CD4-positive, alpha-beta T cell treated with Interleukin-2 at 100 ng/mL for 4 hours (primary cell): ENCODE data around the gene RELT.

ENCODE experiments used
- DNase-seq: peaks from one replicate; pipeline ENCODE4 v3.0.0-alpha.2; 2020; ENCODE audit warnings: low spot score

The RELT gene

DNA sequence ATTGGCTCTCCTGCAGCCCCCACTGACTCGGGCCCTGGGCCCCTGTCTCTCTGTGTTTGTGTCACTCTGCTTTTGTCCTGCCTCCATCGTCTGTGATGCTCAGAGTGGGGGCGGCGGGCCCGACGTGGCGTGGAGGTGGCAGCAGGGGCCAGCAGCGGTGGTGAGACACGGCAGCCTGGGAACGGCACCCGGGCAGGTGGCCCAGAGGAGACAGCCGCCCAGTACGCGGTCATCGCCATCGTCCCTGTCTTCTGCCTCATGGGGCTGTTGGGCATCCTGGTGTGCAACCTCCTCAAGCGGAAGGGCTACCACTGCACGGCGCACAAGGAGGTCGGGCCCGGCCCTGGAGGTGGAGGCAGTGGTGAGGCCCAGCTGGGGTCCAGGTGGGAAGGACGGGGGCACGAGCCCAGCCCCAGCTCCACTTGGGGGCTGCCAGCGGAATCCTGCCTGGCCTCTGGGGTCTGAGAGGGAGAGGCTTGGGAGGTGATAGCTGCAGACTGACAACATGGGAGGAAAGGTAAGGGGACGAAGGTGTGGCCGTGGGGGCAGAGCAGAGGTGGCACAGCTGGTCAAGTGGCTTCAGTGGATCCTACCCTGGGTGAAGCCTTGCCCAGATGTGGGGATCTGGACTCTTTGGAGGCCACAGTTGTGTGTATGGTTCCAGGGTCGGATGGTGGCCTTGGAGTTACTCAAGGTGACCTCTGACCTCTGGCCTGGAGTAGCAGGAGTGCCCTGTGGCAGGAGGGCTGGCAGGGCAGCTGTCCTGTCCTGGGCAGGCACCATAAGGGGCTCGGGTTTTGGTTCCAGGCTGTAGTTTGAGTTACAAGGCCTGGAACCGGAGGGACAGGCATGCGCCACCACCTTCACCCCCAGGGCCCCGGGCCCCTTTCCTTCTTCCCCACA, 16.2 kb downstream of the RELT start:
- no peak for DNase-seq

DNA sequence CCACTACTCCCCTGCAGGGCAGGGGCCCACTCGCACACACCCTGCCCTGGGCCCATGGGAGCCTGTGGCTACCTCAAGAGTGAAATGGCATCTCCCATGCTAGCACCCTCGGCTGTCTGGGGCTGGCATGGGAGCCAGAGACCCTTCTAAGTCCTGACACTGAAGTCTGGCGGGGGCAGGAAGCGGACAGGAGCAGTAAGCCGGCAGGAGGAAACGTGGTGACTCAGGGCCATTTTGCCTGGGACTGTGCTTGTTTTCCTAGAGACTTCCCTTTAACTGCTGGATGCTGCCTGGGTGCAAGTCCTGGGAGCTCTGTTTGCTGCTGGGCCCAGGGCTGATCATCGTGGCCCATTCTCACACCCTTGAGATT, 16.8 kb downstream of the RELT start:
- DNase-seq: no peak

DNA sequence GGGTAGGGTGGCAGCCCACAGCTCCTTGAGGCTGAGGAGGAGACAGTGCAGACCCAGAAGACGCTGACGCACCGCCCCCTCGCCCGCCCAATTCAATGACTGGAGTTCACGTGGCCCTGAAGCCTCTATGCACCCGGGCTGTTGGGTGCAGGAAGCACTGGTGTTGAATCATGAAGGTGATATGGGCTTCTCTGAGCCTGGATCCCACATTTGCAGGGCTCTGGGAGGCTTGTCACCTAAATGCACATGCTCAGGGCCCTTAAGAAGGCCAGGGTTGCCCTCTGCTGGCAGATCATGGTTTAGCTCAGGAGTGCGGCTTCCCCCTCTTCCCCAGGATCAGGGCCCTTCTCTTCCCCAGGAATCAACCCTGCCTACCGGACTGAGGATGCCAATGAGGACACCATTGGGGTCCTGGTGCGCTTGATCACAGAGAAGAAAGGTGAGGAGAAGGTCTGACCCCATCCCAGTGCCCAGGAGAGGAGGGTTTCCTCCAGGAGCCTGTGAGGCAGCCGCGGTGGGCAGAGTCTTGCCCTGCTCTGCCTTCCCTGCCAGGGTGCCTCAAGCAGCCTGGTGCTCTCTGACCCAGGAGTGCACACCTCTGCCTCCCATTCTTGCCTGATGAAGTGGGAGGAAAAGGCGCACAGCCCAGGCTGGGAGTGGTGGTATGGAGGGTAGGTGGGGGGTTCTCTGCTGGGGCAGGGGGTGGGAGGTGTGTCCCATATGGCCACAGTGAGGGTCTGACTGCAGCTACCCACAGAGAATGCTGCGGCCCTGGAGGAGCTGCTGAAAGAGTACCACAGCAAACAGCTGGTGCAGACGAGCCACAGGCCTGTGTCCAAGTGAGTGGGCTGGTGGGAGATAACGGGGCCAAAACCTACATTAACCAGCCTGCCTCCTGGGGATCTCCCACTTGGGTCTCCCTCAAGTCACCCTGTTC, 17.5 kb downstream of the RELT start:
- DNase-seq: peak; percentile 65

DNA sequence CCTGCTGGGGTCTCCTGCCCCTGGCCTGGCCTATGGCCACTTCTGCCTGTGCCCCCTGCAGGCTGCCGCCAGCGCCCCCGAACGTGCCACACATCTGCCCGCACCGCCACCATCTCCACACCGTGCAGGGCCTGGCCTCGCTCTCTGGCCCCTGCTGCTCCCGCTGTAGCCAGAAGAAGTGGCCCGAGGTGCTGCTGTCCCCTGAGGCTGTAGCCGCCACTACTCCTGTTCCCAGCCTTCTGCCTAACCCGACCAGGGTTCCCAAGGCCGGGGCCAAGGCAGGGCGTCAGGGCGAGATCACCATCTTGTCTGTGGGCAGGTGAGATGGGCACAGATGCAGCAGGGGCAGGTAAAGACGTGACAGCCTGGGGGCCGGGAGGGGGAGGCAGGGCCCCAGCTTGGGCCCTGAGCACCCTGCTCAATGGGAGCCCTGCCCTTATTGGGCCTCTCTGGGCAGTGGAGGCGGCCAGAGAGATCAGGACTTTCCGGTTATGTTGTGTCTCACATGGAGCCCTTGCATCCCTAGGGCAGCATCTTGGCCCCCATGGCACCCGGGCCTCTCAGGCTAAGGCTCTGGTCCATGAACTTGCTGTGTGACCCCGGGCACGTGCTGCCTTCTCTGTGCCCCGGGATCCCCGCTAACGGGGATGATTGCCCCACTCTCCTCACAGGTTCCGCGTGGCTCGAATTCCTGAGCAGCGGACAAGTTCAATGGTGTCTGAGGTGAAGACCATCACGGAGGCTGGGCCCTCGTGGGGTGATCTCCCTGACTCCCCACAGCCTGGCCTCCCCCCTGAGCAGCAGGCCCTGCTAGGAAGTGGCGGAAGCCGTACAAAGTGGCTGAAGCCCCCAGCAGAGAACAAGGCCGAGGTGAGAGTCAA, 18.5 kb downstream of the RELT start:
- no peak for DNase-seq

DNA sequence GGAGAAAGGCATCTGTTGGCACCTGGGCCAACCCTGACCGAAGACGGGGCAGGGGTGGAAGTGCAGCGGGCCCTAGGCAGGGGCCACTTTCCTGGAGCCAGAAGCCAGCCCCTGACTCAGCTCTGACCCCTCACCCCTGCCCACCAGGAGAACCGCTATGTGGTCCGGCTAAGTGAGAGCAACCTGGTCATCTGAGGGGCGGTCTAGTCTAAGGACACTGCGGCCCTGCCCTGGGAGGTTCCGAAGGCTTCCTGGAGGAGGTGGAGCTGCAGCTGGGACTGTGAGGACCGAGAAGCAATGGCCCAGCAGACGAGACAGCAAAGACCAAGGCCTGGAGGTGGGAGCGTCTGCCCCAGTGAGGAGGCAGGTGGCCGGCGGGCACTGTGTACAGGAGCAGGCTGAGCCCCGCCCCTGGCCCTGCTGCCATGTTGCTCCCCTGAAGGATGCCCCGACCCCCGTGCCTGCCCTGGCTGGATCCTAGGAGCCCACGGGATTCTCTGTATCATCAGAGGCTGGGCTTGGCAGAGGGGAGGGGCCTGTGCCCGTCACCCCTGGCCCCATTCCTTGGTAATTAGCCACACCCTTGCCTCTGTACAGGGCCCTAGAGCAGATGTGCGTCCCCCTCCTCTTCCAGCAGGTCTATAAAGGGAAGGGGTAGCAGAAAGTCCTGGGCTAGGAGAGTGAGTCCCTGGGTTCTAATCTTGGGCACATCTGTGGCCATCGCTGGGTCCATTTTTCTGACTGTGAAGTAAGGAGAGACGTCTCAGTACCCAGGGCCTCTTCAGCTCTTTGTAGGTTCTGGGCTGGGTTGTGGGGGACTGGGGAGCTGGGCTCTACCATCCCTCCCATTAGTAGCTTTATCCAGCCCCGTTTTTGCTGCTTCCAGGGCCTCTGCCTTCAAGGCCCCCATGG, 19.4 kb downstream of the RELT start:
- no peak for DNase-seq

DNA sequence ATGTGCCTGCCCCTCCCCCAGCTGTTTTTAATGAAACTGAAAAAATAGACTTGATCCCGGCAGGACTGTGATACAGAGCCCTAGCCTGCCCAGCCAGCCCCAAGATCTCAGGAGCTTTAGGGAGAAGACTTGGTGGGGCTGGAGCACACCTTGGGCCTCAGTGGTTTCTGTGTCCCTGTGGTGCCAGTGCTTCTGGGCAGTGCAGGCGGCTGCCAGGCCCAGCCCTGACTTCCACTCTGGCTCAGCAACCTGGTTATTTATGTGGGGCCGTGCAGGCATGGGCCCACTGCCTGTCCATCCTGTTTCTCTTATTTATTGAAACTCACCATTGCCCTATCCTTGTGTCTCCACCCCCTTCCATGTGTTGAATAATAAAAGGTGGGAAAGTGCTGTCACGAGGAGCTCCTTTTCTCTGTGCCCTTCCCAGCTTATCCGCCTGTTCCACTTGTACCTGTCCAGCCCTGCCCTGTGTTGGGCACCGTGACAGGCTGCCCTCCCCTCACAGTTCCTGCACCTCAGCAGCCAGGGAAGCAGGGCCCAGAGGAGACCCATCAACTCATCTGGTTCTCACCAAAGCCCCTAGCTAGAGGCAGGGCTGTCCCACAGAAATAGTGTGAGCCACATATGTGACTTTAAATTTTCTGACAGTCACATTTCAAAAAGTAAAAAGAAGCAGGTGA, 20.2 kb downstream of the RELT start:
- no peak for DNase-seq

DNA sequence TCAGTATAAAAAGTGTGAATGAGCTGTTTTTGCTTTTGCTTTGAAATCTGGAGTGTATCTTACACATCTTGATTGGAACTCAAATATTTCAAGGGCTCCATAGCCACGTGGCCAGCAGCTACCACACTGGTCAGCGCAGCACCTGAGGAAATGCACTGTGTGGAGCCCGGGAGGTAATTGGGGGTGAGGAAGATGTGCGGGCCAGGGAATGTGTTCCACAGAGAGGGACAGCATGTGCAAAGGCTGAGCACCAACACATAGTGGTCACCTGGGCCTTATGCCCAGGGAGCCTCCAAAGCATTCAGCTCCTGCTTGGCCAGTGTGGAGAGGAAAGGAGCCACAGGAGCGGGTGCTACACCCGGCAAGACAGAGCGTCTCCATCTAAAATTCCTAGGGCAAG, 20.8 kb downstream of the RELT start:
- DNase-seq: no peak

DNA sequence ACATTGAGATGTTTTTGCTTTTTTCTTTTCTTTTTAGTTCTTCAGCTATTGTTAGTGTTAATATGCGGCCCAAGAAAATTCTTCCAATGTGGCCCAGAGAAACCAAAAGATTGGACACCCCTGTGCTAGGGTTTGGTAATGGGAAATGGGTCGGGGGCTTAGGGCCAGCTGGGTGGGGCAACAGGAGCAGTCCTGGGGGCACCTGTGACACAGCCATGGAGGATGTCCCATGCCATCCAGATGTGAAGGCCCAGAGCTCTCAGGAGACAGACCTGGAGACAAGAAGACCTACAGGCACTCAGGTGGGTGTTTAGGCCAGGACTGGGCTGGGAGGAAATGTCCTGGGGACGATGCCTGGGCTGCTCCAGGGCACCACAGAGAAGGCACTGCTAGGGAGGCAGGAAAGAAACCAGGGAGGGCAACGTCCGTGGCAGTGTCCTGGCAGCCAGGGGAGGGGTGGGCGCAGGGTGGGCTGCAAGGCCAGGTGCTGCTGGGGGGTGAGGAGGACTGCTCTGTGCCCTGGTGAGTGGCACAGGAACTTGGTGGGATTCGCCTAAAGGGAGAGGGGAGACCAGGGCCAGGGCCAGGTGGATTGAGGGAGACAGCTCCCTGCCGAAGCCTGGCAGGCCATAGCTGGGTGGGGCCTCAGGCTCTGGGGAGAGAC, 21.4 kb downstream of the RELT start:
- DNase-seq: no peak

DNA sequence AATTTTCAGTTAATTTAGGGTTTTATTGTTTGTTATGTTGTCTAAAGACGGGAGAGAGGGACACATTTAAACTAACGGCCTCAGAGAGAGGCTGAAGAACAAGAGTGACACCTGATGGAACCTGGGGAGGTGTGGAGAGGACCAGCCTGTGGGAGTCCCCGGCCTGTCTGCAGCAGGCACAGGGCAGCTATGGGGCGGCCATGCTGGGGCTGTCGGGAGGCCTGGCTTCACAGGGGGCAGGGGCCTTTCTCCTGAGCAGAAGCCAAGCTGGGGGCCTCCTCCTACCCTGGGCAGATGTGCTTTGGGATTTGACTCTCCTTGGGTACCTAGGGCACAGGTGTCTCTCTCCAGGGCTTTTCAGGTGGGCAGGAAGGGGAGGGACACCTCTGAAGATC, 21.9 kb downstream of the RELT start:
- DNase-seq: no peak

DNA sequence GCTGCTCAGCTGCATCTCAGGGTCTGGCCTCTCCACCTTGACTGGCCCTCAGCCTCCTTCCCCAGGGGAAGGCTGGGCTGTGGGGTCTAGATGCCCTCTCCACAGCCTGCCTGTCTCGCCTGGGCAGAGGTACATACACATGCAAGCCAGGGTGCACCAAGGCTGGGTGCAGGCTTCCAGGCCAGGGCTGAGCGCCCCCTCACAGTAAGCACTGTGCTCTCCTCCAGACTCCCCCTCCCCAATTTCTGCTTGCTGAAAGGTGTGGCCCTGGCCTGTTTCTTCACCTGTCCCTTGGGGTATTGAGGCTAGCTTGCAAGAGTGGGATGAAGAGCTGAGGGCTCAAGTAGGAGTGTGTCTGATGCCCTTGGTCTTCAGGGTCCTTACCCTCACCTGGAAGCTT, 22.5 kb downstream of the RELT start:
- DNase-seq: no peak

DNA sequence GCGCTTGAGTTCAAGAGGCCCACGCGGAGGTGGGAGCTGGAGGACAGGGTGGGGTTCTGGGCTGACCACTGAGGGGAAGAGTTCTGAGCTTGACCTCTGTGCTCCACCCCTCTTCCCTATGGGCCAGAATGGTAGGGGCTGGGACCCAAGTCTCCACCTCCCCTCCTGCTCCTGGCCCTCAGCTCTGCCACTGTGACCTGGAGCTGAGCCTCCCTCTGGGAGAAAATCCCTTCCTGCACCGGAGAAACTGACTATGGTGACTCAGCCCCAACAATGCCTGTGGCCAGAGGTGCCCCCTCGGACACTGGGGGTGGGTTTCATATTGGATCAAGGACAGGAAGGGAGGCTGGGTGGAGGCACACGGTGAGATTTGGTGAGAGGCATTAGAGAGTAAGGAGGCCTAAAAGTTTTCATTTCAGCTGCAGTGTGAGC, 23.0 kb downstream of the RELT start:
- DNase-seq: no peak

DNA sequence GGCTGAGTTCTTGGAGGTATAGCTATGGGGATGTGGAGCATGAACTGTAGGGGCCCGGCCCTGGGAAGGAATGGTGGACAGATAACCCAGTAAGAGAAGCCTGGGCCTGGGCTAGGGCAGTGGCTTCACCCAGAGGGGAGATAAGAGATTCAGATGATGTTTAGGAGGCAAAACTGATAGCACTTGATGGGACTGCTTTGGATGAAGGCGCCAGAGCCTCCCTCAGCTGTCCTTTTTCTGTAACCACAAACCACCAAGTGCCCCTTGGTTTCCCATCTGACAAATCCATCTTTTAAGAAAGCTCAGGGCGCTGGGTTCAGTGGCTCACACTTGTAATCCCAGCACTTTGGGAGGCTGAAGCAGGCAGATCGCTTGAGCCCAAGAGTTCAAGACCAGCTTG, 23.4 kb downstream of the RELT start:
- no peak for DNase-seq

DNA sequence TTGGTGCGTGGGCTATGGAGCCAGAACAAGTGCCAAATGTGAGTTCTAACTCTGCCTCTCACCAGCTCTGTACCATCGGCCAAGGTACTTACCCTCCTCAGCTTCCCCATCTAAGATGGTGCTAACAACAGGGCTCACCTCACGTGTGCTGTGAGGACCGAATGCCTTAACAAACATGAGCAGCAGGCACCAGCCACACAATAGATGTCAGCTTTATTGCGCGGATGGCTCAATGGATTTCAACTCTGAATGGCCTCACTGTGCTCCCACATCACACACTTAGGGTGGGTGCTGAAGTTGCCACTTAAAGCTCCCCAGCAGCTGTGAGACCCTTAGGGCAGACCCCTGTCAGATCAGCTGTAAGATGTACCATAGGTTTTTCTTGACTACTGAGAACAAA, 24.1 kb downstream of the RELT start:
- no peak for DNase-seq

DNA sequence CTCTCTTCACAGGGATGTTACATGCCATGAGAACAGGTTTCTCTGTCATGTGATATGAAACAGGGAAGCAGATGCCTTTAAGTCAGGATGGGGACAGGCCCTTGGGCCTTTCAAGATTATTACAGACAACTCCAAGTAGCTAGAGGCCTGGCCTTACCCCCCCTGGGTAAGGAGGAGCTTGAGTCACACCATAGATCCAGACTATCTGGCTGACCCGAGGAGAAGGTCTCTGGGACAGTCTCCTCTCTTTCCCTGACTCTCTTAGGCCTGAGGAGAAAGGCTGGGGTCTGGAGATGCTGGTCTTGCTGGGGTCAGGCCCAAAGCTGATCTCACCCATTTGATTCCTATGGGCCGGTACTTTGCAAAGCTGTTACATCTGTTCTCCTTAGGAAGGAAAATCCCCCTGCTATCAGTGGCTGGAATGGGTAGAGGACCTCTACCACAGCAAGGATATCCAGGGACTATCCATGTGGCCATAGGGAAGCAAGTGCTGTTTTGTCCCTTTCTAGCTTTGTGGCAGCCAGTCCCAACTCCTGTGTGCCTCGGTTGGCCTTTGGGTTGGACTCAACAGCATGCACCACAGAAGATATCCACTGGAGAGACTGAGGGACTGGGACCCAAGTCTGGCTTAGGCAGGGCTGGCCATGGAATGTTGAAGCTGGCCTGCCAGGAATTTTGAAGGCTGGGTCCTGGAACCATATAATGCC, 25.2 kb downstream of the RELT start:
- no peak for DNase-seq

DNA sequence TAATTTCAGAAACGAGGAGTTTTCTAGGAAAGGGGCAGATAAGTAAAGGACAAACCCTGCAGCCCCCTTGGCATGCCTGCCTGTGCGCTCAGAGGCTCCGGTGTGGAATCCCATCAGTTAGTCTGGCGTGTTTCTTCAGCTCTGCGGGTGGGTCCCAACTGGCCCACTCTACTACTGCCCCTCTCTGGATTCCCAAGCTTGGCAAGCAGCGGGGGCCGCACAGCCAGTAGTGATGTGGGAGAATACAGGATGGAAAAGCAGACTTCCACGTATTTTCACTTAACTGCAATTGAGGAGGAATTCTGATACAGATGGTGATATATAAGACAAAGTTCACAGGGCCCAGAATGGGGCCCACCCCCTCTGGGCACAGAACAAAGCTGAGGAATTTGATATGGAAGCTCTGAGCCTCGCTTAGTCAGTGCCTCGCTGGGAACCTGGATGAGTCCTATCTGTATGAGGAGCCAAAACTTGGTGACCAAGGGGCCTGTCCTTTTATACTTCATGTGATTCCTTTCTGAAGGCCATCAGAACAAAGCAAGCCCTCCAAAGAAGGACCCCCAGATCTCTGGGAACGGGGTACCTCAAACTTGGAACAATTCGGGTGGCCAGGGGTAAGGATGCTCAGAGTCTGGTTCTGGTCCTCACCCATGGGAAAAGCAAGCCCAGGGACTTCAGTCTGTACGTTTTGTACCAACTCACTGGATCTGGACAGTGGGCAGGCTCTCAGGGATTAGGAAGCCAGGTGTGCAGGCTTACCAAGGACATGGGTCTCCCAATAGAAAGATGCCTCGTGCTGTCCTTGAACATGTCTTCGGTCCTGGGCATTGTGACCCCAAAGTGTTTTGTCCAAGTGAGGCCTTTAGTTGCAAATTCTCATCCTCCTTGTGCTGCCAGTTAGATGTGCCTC, 26.0 kb downstream of the RELT start:
- no peak for DNase-seq

DNA sequence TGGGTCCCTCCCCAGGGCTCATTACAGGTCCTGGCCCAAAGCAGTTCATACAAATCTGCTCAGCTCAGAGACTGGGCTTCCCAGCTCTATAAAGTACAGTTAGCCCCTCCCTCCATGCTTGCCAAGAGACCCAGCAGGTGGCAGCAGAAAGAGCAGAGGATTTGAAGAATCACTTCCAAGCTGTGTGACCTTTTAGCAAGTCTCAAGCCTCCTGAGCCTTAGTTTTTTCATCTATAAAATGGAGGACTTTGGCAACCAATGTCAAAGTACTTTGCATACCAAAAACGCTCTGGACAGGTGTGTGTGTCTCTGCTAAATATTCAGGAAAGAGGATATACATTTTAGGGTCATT, 26.6 kb downstream of the RELT start:
- no peak for DNase-seq

DNA sequence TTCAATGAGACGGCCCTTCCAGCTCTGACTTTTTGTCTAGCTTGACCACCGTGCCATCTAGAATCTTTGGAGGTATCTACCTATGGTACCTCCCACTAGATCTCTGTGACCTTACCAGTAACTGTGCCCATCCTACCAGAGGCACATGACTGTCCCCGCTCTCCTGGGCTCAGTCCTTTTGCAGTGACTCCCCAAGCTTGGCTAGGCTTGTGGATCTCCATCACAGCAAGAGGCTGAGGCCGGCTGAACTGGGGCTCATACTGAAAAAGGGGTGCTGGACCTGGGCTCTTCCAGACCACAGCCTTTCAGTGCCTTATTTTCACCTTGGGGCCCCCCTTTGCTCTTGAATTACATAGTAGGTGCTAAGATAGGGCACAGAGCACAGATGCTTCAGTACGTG, 27.3 kb downstream of the RELT start:
- DNase-seq: no peak

DNA sequence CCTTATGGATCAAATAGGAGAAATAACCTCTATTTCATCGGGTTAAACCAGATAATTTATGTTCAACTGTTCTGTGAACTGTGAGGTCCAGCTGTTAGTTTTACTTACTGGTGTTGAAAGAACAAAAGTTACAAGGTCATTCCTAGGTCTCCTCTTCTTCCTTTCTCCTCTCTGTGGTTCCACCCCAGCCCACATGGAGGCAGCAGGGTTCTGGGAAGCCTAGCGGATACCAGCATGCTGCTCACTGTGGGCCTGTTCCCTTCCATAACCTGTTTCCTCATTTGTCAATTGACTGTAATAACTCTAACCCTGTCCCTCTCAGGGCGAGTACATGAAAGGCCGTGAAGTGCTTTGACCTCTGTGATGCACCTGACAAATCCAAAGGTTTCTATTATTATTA, 27.8 kb downstream of the RELT start:
- DNase-seq: no peak
